HL-60 (cell line): ENCODE results near the gene TRNP1.

ENCODE experiments used
- TF ChIP-seq, protein P1 (sequence below): IDR thresholded peaks from one replicate; pipeline ENCODE4 v1.5.1; 2011; ENCODE audit warnings: low read length, control low read depth, inconsistent platforms; ENCODE audit not compliant: insufficient read depth
- TF ChIP-seq, protein P2 (sequence below): IDR thresholded peaks from 2 replicates; pipeline ENCODE4 v1.6.1; 2012; ENCODE audit warnings: low read depth; ENCODE audit not compliant: insufficient replicate concordance

DNA sequence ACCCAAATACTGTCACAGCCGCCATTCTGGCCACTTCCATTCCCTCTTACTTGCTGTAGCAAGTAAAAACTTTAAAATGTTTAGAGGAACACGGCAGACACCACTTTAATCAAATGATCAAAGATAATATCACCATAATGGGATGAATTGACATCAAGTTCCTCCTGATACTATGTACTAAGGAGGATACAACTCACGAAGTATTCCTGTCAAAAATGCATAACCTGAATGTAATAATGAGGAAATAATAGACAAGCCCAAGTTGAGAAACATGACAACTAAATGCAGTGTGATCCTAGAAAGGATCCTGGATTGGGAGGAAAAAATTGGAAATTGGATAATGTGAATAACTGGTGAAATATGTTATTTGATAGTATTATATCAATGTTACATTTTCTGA, 37.2 kb upstream of the TRNP1 start:
- TF ChIP-seq, protein P1, sequence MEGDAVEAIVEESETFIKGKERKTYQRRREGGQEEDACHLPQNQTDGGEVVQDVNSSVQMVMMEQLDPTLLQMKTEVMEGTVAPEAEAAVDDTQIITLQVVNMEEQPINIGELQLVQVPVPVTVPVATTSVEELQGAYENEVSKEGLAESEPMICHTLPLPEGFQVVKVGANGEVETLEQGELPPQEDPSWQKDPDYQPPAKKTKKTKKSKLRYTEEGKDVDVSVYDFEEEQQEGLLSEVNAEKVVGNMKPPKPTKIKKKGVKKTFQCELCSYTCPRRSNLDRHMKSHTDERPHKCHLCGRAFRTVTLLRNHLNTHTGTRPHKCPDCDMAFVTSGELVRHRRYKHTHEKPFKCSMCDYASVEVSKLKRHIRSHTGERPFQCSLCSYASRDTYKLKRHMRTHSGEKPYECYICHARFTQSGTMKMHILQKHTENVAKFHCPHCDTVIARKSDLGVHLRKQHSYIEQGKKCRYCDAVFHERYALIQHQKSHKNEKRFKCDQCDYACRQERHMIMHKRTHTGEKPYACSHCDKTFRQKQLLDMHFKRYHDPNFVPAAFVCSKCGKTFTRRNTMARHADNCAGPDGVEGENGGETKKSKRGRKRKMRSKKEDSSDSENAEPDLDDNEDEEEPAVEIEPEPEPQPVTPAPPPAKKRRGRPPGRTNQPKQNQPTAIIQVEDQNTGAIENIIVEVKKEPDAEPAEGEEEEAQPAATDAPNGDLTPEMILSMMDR, result no peak
- TF ChIP-seq, protein P2, sequence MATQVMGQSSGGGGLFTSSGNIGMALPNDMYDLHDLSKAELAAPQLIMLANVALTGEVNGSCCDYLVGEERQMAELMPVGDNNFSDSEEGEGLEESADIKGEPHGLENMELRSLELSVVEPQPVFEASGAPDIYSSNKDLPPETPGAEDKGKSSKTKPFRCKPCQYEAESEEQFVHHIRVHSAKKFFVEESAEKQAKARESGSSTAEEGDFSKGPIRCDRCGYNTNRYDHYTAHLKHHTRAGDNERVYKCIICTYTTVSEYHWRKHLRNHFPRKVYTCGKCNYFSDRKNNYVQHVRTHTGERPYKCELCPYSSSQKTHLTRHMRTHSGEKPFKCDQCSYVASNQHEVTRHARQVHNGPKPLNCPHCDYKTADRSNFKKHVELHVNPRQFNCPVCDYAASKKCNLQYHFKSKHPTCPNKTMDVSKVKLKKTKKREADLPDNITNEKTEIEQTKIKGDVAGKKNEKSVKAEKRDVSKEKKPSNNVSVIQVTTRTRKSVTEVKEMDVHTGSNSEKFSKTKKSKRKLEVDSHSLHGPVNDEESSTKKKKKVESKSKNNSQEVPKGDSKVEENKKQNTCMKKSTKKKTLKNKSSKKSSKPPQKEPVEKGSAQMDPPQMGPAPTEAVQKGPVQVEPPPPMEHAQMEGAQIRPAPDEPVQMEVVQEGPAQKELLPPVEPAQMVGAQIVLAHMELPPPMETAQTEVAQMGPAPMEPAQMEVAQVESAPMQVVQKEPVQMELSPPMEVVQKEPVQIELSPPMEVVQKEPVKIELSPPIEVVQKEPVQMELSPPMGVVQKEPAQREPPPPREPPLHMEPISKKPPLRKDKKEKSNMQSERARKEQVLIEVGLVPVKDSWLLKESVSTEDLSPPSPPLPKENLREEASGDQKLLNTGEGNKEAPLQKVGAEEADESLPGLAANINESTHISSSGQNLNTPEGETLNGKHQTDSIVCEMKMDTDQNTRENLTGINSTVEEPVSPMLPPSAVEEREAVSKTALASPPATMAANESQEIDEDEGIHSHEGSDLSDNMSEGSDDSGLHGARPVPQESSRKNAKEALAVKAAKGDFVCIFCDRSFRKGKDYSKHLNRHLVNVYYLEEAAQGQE, result no peak
